IMR-90 (cell line): ENCODE results near the gene GPC2. TPM values are rescaled to one million over a fixed set of nuclear protein-coding genes. Genes with fewer than 3 reads are reported as not detected.

Experiments
- ATAC-seq: fragments of 200-7000 bp; cut with Tn5 transposase; 2 replicates; pipeline ENCODE4 v1.9.1; 2020; ENCODE audit warnings: low read depth, mild to moderate bottlenecking, moderate library complexity
- BruUV-seq: library from RNA; stranded (reverse); fragments of 400-500 nt; replicated peaks from 2 replicates; lab custom pipeline; 2021; lab: Mats Ljungman, UMichigan
- CTCF ChIA-PET: fragments of 300-600 bp; formaldehyde crosslinking; extraction: SDS; loops from one replicate; lab custom pipeline; 2021; ENCODE audit warnings: antibody characterized with exemption; lab: Yijun Ruan, JAX
- POLR2A ChIA-PET: fragments of 300-600 bp; sonication (Branson Sonifier 250); formaldehyde crosslinking; loops from one replicate; lab custom pipeline; 2022; ENCODE audit warnings: antibody characterized with exemption; ENCODE audit not compliant: unreplicated experiment; lab: Charles Lee
- DNase-seq: peaks from one replicate; pipeline ENCODE4 v3.0.0; 2013
- H2AFZ ChIP-seq: replicated peaks from 2 replicates; pipeline ENCODE3; 2013; ENCODE audit warnings: low read length, mild to moderate bottlenecking; ENCODE audit not compliant: poor library complexity
- H2AK5ac ChIP-seq: 2 replicates; pipeline ENCODE4 v1.6.1; 2013; ENCODE audit warnings: low read depth, low read length, inconsistent platforms
- H2AK9ac ChIP-seq: replicated peaks from 2 replicates; pipeline ENCODE3; 2013; ENCODE audit warnings: mild to moderate bottlenecking, low read depth, low read length, moderate library complexity; ENCODE audit not compliant: poor library complexity
- H2BK120ac ChIP-seq: 2 replicates; pipeline ENCODE4 v1.6.1; 2013; ENCODE audit warnings: low read depth, low read length, inconsistent platforms
- H2BK15ac ChIP-seq: 3 replicates; pipeline ENCODE4 v1.6.1; 2013; ENCODE audit warnings: low read depth, low read length, inconsistent platforms
- H2BK20ac ChIP-seq: 2 replicates; pipeline ENCODE4 v1.6.1; 2013; ENCODE audit warnings: low read depth, mild to moderate bottlenecking, inconsistent platforms, low read length, moderate library complexity
- H2BK5ac ChIP-seq: 2 replicates; pipeline ENCODE4 v1.6.1; 2013; ENCODE audit warnings: mild to moderate bottlenecking, low read depth, low read length, inconsistent platforms; ENCODE audit not compliant: poor library complexity, severe bottlenecking
- H3K14ac ChIP-seq: replicated peaks from 2 replicates; pipeline ENCODE4 v1.6.1; 2013; ENCODE audit warnings: low read depth, low read length, inconsistent platforms
- H3K18ac ChIP-seq: 2 replicates; pipeline ENCODE4 v1.6.1; 2013; ENCODE audit warnings: low read depth, low read length, control low read depth
- H3K23ac ChIP-seq: 2 replicates; pipeline ENCODE4 v1.6.1; 2013; ENCODE audit warnings: low read depth, low read length, inconsistent platforms
- H3K27ac ChIP-seq: 2 replicates; pipeline ENCODE4 v1.5.1; 2013; ENCODE audit warnings: mild to moderate bottlenecking, control low read depth, low read length; ENCODE audit not compliant: insufficient read depth
- H3K27me3 ChIP-seq: 2 replicates; pipeline ENCODE4 v1.6.1; 2013; ENCODE audit warnings: low read length; ENCODE audit not compliant: control insufficient read depth, insufficient read depth
- H3K36me3 ChIP-seq: 2 replicates; pipeline ENCODE4 v1.6.1; 2013; ENCODE audit warnings: low read length, mixed read lengths; ENCODE audit not compliant: control insufficient read depth, insufficient read depth
- H3K4ac ChIP-seq: 2 replicates; pipeline ENCODE4 v1.6.1; 2013; ENCODE audit warnings: low read depth, low read length, inconsistent platforms
- H3K4me1 ChIP-seq: 2 replicates; pipeline ENCODE4 v1.6.1; 2013; ENCODE audit warnings: low read length, mixed read lengths; ENCODE audit not compliant: control insufficient read depth, insufficient read depth
- H3K4me2 ChIP-seq: 2 replicates; pipeline ENCODE4 v1.6.1; 2013; ENCODE audit warnings: low read depth, mild to moderate bottlenecking, control low read depth, low read length, moderate library complexity
- H3K4me3 ChIP-seq: 2 replicates; pipeline ENCODE4 v1.5.1; 2013; ENCODE audit warnings: low read depth, mild to moderate bottlenecking, control low read depth, low read length, moderate library complexity; ENCODE audit not compliant: insufficient read depth
- H3K56ac ChIP-seq: 2 replicates; pipeline ENCODE4 v1.6.1; 2013; ENCODE audit warnings: low read length, inconsistent platforms; ENCODE audit not compliant: insufficient read depth; ENCODE audit errors: extremely low read depth
- H3K79me1 ChIP-seq, 2 experiments: 2 replicates each; pipeline ENCODE4 v1.6.1; 2013; ENCODE audit warnings: low read length in 2 of 2, inconsistent platforms in 1 of 2, low read depth in 1 of 2
- H3K9ac ChIP-seq: 2 replicates; pipeline ENCODE4 v1.6.1; 2013; ENCODE audit warnings: low read depth, low read length, control low read depth
- H3K9me1 ChIP-seq: 2 replicates; pipeline ENCODE4 v1.6.1; 2013; ENCODE audit warnings: low read length, inconsistent platforms; ENCODE audit not compliant: insufficient read depth
- H3K9me3 ChIP-seq: 2 replicates; pipeline ENCODE4 v1.6.1; 2013; ENCODE audit warnings: low read length; ENCODE audit not compliant: control insufficient read depth, insufficient read depth
- H4K20me1 ChIP-seq: 2 replicates; pipeline ENCODE4 v1.6.1; 2013; ENCODE audit warnings: low read length, inconsistent platforms; ENCODE audit not compliant: insufficient read depth
- H4K5ac ChIP-seq: 2 replicates; pipeline ENCODE4 v1.6.1; 2013; ENCODE audit warnings: mild to moderate bottlenecking, low read depth, low read length, control low read depth
- H4K8ac ChIP-seq, 2 experiments: 2 replicates each; pipeline ENCODE4 v1.6.1; 2013; ENCODE audit warnings: low read depth in 2 of 2, low read length in 2 of 2, control low read depth in 1 of 2, inconsistent platforms in 1 of 2
- H4K91ac ChIP-seq: 2 replicates; pipeline ENCODE4 v1.6.1; 2013; ENCODE audit warnings: low read depth, low read length, inconsistent platforms; ENCODE audit not compliant: insufficient read depth
- CEBPB ChIP-seq: IDR thresholded peaks from 2 replicates; pipeline ENCODE4 v1.6.1; 2012; ENCODE audit warnings: low read depth, low read length, improper control_type of control experiment
- CTCF ChIP-seq: conservative IDR thresholded peaks from 2 replicates; pipeline ENCODE4 v1.5.1; 2012; ENCODE audit warnings: mild to moderate bottlenecking, low read depth, low read length, improper control_type of control experiment
- MAFK ChIP-seq: IDR thresholded peaks from 2 replicates; pipeline ENCODE4 v1.6.1; 2012; ENCODE audit warnings: low read depth, low read length, improper control_type of control experiment
- MAZ ChIP-seq: IDR thresholded peaks from 2 replicates; pipeline ENCODE4 v1.6.1; 2012; ENCODE audit warnings: low read depth, mild to moderate bottlenecking, low read length, improper control_type of control experiment, moderate library complexity, borderline replicate concordance
- NFE2L2 ChIP-seq: fragments of 150-350 bp; IDR thresholded peaks from 2 replicates; pipeline ENCODE4 v1.6.1; 2016; ENCODE audit warnings: low read depth, mild to moderate bottlenecking, low read length
- RFX5 ChIP-seq: IDR thresholded peaks from 2 replicates; pipeline ENCODE4 v1.8.0; 2012; ENCODE audit warnings: low read depth, mild to moderate bottlenecking, low read length, moderate library complexity
- WGBS, 2 experiments: methylation state at CpG; one replicate each; pipeline versions ENCODE4 v1.1.5 to v1.1.7; 2013; ENCODE audit warnings: missing lambda C conversion rate in 2 of 2; ENCODE audit not compliant: insufficient read length in 1 of 2; ENCODE audit errors: extremely low coverage in 2 of 2; 5-methylcytosine and 5-hydroxymethylcytosine counted together
- dilution Hi-C: fragments of 300-500 bp; cut with HindIII; formaldehyde crosslinking; loops from one replicate; pipeline ENCODE4 v1.14.3; 2018; ENCODE audit warnings: low sequenced_read_pairs; ENCODE audit not compliant: unreplicated experiment
- in situ Hi-C: fragments of 300-500 bp; cut with MboI; formaldehyde crosslinking; loops from 3 replicates; pipeline ENCODE4 v1.14.3; 2019; ENCODE audit warnings: low sequenced_read_pairs, inconsistent platforms, mixed read lengths
- intact Hi-C: fragments of 100-400 bp; cut with micrococcal nuclease; formaldehyde crosslinking; loops from 2 replicates; pipeline ENCODE4 v1.10.0; 2022
- polyA plus RNA-seq, 3 experiments: library from polyadenylated mRNA; depleted of rRNA; stranded (reverse); fragments of >200 nt; gene quantifications; 2 replicates each; pipeline ENCODE4 v1.2.3, GENCODE V29; 2012; ENCODE audit warnings: low replicate concordance in 1 of 3
- total RNA-seq: library from RNA; depleted of rRNA; stranded (reverse); fragments of >200 nt; gene quantifications from 2 replicates; pipeline ENCODE4 v1.2.3, GENCODE V29; 2012

Gene GPC2
- total and polyA plus RNA-seq, 2 of the 4 experiments (the other 2 are of a cell fraction), result 1.8 to 6.0 TPM

DNA sequence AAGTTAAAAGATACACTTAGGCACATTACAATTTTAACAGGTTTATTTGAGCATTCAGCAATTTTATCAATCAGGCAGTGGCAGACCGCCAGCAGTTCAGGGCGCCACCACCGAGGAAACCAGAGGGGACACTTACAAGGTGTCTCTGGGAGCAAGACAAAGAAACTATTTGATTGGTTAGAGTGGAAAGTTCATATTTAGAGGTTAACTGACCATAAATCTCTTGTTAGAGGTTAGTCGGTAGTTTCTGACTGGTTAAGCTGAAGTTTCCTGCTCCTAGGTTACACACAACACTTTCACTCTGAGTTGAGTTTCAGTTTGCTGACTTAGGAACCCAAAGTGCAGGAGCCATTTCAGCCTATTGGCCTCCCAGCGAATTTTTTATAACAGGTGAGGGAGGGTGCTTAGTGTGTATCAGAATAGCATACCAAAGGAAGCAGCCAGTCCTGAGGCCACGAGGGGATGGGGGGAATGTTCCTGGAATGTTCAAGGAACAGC lies 31.8 kb upstream of the GPC2 start:
- Histone ChIP-seq H3K4me1 (no peaks in the 10 kb centered on the region), H3K9ac (no peak overlapping the region), H4K91ac (no peak overlapping the region), H2AK9ac (no peak overlapping the region), H3K56ac (no peak overlapping the region), H3K27me3 (no peaks in the 10 kb centered on the region; the same call in 1 of the 2 replicates), H3K4me2 (no peak overlapping the region), H3K4me3 (no peak overlapping the region), H3K14ac (no peak overlapping the region), H4K5ac (no peak overlapping the region), H3K9me1 (no peaks in the 10 kb centered on the region), H2BK120ac (no peak overlapping the region), H4K8ac (no peak overlapping the region), H4K20me1 (no peaks in the 10 kb centered on the region), H3K9me3 (no peaks in the 10 kb centered on the region), H3K18ac (no peak overlapping the region), H3K27ac (no peak overlapping the region), H2BK5ac (no peak overlapping the region), H3K4ac (no peak overlapping the region), H2AFZ (no peak overlapping the region), H2BK20ac (no peak overlapping the region), H3K36me3 (no peaks in the 10 kb centered on the region), H3K79me1 (no peaks in the 10 kb centered on the region), H2BK15ac (no peak overlapping the region), H3K23ac (0 out of 2 replicates have a peak overlapping the region, but pooled peaks have one; percentile 19), H2AK5ac (no peak overlapping the region)
- DNase-seq, result no peak
- POLR2A ChIA-PET, result no interaction called here
- in situ Hi-C loops, result loop anchor here (5.0 kb wide), 1 partner anchor 72 kb away; no protein-coding TSS in a partner anchor
- 63% methylated on average over 4 of the region's 6 CpGs; no CpG with 5 or more reads in 1 of the 2 experiments for WGBS, 2 experiments
- ATAC-seq, result no peak
- intact Hi-C loops, result no loop called here
- BruUV-seq, result no TSS peak
- CTCF ChIA-PET, result no interaction called here
- TF ChIP-seq CTCF, result no peak
- TF ChIP-seq RFX5, result no peak
- TF ChIP-seq CEBPB, result no peak
- no peak for TF ChIP-seq NFE2L2
- TF ChIP-seq MAFK, result no peak
- no peak for TF ChIP-seq MAZ
- dilution Hi-C loops, result no loop called here
